ENCODE measurements around the gene SNX30.

DNA sequence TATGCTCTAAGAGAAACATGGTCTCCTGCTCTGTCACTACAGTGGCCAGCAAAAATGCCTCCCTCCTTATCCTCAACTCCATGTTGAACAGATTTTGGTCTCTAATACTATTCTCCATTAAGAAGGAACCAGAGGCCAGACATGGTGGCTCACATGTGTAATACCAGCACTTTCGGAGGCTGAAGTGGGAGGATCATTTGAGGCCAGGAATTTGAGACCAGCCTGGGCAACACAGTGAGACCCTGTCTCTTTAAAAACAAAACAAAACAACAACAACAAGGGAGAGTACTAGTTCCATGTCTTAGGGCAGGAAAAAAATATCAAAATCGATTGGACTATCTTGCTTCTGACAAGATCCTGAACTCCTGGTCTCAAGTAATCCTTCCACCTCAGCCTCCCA, 47.3 kb upstream of the SNX30 start:
- TF ChIP-seq, protein P1, sequence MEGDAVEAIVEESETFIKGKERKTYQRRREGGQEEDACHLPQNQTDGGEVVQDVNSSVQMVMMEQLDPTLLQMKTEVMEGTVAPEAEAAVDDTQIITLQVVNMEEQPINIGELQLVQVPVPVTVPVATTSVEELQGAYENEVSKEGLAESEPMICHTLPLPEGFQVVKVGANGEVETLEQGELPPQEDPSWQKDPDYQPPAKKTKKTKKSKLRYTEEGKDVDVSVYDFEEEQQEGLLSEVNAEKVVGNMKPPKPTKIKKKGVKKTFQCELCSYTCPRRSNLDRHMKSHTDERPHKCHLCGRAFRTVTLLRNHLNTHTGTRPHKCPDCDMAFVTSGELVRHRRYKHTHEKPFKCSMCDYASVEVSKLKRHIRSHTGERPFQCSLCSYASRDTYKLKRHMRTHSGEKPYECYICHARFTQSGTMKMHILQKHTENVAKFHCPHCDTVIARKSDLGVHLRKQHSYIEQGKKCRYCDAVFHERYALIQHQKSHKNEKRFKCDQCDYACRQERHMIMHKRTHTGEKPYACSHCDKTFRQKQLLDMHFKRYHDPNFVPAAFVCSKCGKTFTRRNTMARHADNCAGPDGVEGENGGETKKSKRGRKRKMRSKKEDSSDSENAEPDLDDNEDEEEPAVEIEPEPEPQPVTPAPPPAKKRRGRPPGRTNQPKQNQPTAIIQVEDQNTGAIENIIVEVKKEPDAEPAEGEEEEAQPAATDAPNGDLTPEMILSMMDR (IDR thresholded peaks at IDR 0.05) = no peak
- TF ChIP-seq POLR2AphosphoS5 (IDR thresholded peaks at IDR 0.05) (no peak), POLR2A (IDR thresholded peaks at IDR 0.05) (no peak)

All from prostate gland (tissue), 2 donors.